Parathyroid adenoma (tissue), 2 donors: ENCODE results near the gene TENM3.

Source experiments
- H2AFZ ChIP-seq: fragments of 300-600 bp; sonication (generic); one replicate; pipeline ENCODE4 v1.7.0; 2017; ENCODE audit warnings: antibody characterized with exemption, mild to moderate bottlenecking
- H3K27ac ChIP-seq: fragments of 300-600 bp; sonication (generic); one replicate; pipeline ENCODE4 v1.7.0; 2017
- H3K27me3 ChIP-seq: fragments of 300-600 bp; sonication (generic); one replicate; pipeline ENCODE4 v1.7.0; 2017; ENCODE audit warnings: low read length; ENCODE audit not compliant: control insufficient read depth, insufficient read depth
- H3K36me3 ChIP-seq: fragments of 300-600 bp; sonication (generic); one replicate; pipeline ENCODE4 v1.7.0; 2017; ENCODE audit warnings: low read length; ENCODE audit not compliant: control insufficient read depth, insufficient read depth
- H3K4me1 ChIP-seq: fragments of 300-600 bp; sonication (generic); one replicate; pipeline ENCODE4 v1.7.0; 2017; ENCODE audit warnings: control low read depth
- H3K4me2 ChIP-seq: fragments of 300-600 bp; sonication (generic); one replicate; pipeline ENCODE4 v1.7.0; 2017; ENCODE audit warnings: low read length
- H3K4me3 ChIP-seq: fragments of 300-600 bp; sonication (generic); one replicate; pipeline ENCODE4 v1.7.0; 2017; ENCODE audit warnings: low read depth, low read length
- H3K79me2 ChIP-seq: fragments of 300-600 bp; sonication (generic); one replicate; pipeline ENCODE4 v1.7.0; 2017; ENCODE audit warnings: control low read depth
- H3K9ac ChIP-seq: fragments of 300-600 bp; sonication (generic); one replicate; pipeline ENCODE4 v1.7.0; 2017; ENCODE audit warnings: mild to moderate bottlenecking
- H3K9me3 ChIP-seq: fragments of 300-600 bp; sonication (generic); one replicate; pipeline ENCODE4 v1.7.0; 2017; ENCODE audit warnings: low read length; ENCODE audit not compliant: control insufficient read depth
- TF ChIP-seq, protein P1 (sequence below): fragments of 300-600 bp; sonication (generic); IDR thresholded peaks from one replicate; pipeline ENCODE4 v1.7.0; 2017; ENCODE audit warnings: antibody characterized with exemption, mild to moderate bottlenecking
- donor health status: primary hyperparathyroidism.

The TENM3 gene

DNA sequence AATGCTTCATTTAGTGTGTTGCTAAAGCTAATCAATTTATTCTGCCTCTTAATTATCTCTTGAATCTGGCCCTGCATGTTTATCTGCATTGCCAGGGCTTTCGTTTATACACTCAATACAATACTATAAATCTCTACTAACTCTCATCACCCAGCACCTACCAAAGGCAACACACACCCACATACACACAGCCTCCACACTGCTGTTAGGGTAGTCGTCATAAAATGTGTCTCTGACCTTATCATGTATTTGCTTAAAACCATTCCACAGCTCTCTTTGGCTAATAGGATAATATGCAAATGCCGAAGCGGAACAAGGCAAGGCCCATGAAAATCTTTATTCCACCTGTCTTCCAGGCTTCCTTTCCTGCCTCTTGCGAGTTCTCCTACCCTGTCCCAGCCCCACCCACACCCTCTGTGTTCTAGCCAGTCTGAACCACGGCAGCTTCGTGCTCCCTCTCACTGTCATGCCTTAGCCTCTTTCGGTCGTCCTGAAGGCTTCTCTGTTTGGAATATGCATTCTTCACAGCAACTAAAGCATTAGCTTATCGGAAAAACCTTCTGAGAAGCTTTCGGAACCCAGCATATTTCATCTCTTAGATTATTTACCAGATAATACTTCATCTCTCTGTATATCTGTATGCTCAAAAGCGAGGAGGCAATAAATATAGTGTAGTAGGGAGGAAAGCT, 333.5 kb downstream of the TENM3 start:
- Histone ChIP-seq H3K9me3 (no peaks in the 10 kb centered on the region), H3K27me3 (no peaks in the 10 kb centered on the region), H3K4me2 (no peak overlapping the region), H3K27ac (no peak overlapping the region), H3K4me1 (no peaks in the 10 kb centered on the region), H3K4me3 (no peak overlapping the region), H3K36me3 (no peaks in the 10 kb centered on the region), H3K9ac (no peak overlapping the region), H3K79me2 (no peaks in the 10 kb centered on the region), H2AFZ (no peak overlapping the region)
- TF ChIP-seq, protein P1, sequence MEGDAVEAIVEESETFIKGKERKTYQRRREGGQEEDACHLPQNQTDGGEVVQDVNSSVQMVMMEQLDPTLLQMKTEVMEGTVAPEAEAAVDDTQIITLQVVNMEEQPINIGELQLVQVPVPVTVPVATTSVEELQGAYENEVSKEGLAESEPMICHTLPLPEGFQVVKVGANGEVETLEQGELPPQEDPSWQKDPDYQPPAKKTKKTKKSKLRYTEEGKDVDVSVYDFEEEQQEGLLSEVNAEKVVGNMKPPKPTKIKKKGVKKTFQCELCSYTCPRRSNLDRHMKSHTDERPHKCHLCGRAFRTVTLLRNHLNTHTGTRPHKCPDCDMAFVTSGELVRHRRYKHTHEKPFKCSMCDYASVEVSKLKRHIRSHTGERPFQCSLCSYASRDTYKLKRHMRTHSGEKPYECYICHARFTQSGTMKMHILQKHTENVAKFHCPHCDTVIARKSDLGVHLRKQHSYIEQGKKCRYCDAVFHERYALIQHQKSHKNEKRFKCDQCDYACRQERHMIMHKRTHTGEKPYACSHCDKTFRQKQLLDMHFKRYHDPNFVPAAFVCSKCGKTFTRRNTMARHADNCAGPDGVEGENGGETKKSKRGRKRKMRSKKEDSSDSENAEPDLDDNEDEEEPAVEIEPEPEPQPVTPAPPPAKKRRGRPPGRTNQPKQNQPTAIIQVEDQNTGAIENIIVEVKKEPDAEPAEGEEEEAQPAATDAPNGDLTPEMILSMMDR, result no peak

DNA sequence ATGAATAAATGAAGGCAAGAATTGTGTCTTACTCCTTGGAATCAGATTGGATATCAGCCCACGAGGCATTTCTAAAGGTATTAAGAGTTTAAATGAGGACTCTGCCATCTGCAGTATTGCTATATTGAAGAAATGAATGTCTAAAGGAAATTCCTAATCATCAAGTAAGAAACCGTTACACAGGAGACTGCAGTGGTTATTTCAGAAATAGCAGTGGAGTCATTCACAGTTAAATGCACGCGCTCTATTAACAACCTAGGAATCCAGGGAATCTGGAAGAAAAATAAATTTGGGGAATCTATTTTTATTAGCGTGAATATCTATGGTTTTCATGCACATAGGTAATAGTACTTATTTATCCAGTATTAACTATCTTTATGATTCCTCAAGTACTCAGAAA, 334.2 kb downstream of the TENM3 start:
- Histone ChIP-seq H3K9ac (no peak overlapping the region), H3K9me3 (no peaks in the 10 kb centered on the region), H3K79me2 (no peaks in the 10 kb centered on the region), H3K27ac (no peak overlapping the region), H3K4me3 (no peak overlapping the region), H3K4me2 (no peak overlapping the region), H3K27me3 (no peaks in the 10 kb centered on the region), H2AFZ (no peak overlapping the region), H3K4me1 (no peaks in the 10 kb centered on the region), H3K36me3 (no peaks in the 10 kb centered on the region)
- TF ChIP-seq, protein P1, result no peak

DNA sequence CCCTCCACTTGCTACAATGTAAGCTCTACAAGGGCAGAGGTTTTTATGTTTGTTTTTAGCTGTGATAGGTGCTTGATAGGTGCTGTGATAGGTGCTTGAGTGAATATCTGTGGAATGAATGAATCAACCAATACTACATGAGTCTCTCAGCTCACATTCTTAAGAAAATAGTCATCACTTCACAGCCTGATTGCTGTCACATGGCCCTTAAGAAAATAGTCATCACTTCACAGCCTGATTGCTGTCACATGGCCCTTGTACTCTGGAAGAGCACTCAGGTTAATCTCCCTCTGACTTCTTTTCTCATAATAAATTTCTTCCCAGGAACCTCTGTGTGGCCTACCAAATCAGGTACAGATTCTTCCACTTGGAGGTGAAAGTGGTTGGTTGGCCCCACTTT, 335.2 kb downstream of the TENM3 start:
- no peaks in the 10 kb centered on the region for H3K4me1 ChIP-seq

DNA sequence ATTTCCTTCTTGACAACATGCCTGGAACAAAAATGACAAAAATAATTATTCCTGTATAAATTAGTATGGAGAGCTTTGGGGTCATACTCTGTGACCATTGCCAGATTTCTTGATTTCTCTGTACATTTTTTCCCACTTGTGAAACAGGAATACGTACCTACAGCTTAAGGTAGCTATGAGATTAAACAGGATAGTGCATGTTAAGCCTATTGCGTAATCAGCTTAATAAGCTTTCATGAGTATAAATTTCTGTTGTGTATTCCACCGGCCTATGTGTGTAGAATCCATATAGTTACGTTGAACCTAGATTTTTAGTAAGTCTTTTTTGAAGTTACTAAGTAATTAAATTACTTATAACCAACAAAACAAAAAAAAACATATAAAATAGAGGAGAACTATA, 339.0 kb downstream of the TENM3 start:
- Histone ChIP-seq H3K4me3 (no peak overlapping the region), H3K79me2 (no peaks in the 10 kb centered on the region), H3K9me3 (no peaks in the 10 kb centered on the region), H3K36me3 (no peaks in the 10 kb centered on the region), H3K4me2 (no peak overlapping the region), H3K27me3 (no peaks in the 10 kb centered on the region), H2AFZ (no peak overlapping the region), H3K27ac (no peak overlapping the region), H3K4me1 (no peaks in the 10 kb centered on the region), H3K9ac (no peak overlapping the region)
- TF ChIP-seq, protein P1, result no peak

More for the DNA sequence above, 335.2 kb downstream of the TENM3 start:
- H3K79me2 ChIP-seq, result no peaks in the 10 kb centered on the region
- H3K27ac ChIP-seq, result no peak overlapping the region
- H2AFZ ChIP-seq, result no peak overlapping the region
- no peak overlapping the region for H3K9ac ChIP-seq
- no peaks in the 10 kb centered on the region for H3K36me3 ChIP-seq
- no peaks in the 10 kb centered on the region for H3K9me3 ChIP-seq
- TF ChIP-seq, protein P1, result no peak
- no peaks in the 10 kb centered on the region for H3K27me3 ChIP-seq
- no peak overlapping the region for H3K4me2 ChIP-seq
- H3K4me3 ChIP-seq, result no peak overlapping the region
